Panc1 (cell line): ENCODE measurements around the gene APOO.

ENCODE experiments used
- CTCF ChIP-seq: fragments of 450-650 bp; IDR thresholded peaks from 2 replicates; pipeline ENCODE4 v1.5.1; 2017; ENCODE audit warnings: mild to moderate bottlenecking
- POLR2AphosphoS5 ChIP-seq: IDR thresholded peaks from 2 replicates; pipeline ENCODE4 v1.6.1; 2012; ENCODE audit warnings: mild to moderate bottlenecking, low read depth, low read length, moderate library complexity
- REST ChIP-seq, 2 experiments: IDR thresholded peaks; 2 replicates each; pipeline ENCODE4 v1.6.1; 2011 to 2012; ENCODE audit warnings: low read depth in 2 of 2, control low read depth in 1 of 2, low read length in 1 of 2, mild to moderate bottlenecking in 1 of 2, moderate library complexity in 1 of 2; ENCODE audit not compliant: insufficient read depth in 1 of 2

- TF ChIP-seq CTCF = no peak
- TF ChIP-seq REST (IDR thresholded peaks at IDR 0.05; ENCODE audit: insufficient read depth in 1 of 2, low read depth in 2 of 2, low read length in 1 of 2) = no peak
- TF ChIP-seq POLR2AphosphoS5 = no peak
These were observed 87.4 kb downstream of the APOO start for GRCh38 chrX:23820235-23820782.
